ENCODE data around the gene RAVER1.
"Not testable (repeated sequence)": the region's sequence is repeated elsewhere in the genome, so short reads cannot be mapped to it uniquely, and the experiment has no call there.

DNA sequence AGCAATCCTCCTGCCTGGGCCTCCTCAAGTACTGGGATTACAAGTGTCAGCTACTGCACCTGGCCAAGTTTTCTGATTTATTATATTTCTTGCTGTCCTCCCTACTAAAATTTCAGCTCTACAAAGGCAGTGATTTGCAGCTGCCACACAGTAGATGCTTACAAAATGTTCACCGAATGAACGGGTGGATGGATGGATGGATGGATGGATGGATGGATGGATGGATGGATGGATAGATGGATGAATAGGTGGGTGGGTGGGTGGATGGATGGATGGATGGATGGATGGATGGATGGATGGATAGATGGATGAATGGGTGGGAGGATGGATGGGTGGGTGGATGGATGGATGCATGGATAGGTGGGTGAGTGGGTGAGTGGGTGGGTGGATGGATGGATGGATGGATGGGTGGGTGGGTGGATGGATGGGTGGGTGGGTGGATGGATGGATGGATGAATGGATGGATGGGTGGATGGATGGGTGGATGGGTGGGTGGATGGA, 43.9 kb upstream of the RAVER1 start:
- not testable (repeated sequence) for TF ChIP-seq CTCF (conservative IDR thresholded peaks at IDR 0.05 in 1 of 2, IDR thresholded peaks at IDR 0.05 in 1 of 2; ENCODE audit: low read depth in 1 of 2, low read length in 2 of 2); EZH2 (IDR thresholded peaks at IDR 0.05; ENCODE audit: low read length, missing control alignments)
